ENCODE measurements around the gene NCOA3. TPM values are rescaled to one million over a fixed set of nuclear protein-coding genes. Genes with fewer than 3 reads are reported as not detected.
A peak's percentile ranks its signal among the peaks of the same experiment; 100 is the strongest.
"Not testable (repeated sequence)": the region's sequence is repeated elsewhere in the genome, so short reads cannot be mapped to it uniquely, and the experiment has no call there.

NCOA3 gene
- polyA plus RNA-seq, 5 donors: 25.8 to 41.9 (median 39.2) TPM

GRCh38 chr20:47499053-47499452 lies 2.6 kb upstream of the NCOA3 start:
- no peak for DNase-seq

GRCh38 chr20:47500082-47500481 lies 1.6 kb upstream of the NCOA3 start:
- not testable (repeated sequence) for DNase-seq

DNA sequence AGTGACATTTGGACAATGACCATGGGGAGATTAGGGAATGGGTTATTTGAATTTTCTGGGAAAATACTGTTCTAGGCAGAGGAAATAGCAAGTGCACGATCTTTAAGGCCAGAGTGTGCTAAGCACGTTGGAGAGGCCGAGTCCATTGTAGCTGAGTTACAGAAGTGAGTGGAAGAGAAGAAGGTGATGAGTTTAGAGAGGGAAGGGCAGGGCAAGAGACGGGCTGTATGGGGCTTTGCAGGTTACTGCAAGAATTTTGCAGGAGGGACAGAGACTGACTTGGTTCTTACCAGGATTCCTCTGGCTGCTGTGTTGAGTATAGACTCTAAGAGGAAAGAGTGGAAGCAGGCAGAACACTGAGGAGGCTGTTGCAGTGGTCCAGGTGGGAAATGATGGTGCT lies 1.1 kb upstream of the NCOA3 start:
- no peak for DNase-seq

DNA sequence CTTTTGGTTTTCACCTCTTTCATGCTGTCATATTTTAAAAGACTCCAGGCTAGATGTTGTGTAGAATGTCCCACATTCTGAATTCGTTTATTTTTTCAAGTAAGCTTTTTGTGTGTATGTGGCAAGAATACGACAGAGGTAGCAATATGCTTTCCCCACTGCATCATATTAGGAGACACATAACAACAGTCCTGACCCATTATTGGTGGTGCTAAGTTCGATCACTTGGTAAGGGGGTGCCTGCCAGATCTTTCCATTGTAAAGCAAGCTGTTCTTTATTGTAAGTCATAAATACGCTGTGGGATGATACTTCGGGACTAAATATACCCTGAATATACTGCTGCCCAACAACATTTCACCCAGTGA lies 588 bp upstream of the NCOA3 start:
- no peak for DNase-seq

DNA sequence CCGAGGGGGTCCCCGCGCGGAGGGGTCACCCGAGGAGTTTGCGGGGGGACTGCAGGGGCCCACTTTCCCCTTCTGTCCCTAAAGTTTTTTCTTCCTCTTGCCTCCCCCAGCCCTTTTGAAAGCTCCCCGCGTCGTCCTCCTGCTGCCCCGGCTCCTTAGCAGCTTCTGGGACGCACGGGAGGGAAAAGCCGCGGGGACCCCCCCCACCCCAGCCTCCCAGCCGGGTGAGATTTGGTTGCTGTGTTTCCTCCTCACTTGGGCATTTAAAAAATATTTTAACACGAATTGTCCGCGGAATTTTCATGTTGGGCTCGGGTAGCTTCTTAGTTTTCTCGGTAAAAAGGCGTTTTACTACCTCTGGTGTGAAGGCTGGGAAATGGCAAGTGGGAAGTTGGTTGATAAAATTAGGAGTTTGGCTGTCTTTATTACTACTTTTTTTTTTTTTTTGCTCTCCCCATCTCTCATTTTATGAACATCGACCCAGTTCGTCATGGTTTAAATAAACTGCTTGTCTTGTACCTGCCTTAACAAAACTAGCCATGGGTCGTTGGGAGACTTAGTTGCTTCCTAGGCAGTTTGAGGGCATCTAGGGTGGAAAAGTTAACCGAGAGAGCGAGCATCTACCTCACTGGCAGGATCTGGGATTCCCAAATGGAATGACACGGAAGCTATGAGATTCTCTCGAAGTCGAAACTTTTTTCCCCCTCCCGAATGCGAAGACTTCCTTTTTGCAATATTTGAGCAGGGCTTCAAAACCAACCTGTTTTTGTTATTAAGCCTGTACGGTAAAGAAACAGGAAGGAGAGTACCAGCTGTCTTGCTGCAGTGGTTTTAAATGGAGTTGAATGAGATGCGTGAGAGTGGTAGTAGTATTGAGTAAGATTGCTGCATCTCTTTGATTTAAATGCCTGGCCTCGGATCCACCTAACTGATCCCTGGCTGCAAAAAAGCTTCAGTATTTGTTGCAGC lies 868 bp downstream of the NCOA3 start:
- peak; percentile 25 to 40 for DNase-seq

GRCh38 chr20:47503685-47504084 lies 2.0 kb downstream of the NCOA3 start:
- DNase-seq: no peak

DNA sequence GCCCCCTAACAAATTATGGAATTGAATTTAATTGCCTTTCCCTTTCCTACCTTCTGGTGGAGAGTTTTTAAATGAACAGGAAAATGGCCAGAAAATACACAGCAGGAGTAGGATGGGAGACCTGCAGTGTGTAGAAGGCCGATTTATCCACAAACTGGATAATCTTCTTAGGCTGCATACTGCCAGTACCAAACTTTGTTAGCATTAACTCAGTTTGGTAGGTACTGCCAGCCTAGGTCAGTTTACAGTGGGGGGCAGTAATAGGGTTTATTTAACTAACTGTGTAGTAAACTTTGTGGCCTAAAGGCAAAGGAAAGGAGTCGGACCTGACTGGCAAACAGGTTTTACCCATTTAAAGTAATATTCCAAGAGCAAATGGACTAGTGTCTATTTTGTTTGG lies 4.6 kb downstream of the NCOA3 start:
- DNase-seq: no peak

DNA sequence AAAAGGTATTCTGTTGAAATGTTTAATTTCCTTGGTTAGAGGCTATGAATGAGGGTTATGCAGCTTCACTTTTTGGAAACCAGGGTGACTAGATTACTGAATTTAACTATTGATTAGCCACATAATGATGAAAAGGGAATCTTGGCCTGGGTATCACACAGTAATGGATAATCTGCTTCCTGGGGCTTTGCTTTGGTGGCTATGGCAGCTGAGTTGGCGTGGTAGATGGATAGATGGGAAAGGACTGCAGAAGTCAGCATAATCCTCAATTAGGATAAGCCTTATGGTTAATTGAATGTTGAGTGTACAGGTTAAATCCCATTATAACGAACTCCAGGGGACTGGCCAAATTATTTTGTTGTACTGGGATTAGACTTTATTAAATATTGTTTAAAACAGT lies 5.2 kb downstream of the NCOA3 start:
- DNase-seq: no peak

DNA sequence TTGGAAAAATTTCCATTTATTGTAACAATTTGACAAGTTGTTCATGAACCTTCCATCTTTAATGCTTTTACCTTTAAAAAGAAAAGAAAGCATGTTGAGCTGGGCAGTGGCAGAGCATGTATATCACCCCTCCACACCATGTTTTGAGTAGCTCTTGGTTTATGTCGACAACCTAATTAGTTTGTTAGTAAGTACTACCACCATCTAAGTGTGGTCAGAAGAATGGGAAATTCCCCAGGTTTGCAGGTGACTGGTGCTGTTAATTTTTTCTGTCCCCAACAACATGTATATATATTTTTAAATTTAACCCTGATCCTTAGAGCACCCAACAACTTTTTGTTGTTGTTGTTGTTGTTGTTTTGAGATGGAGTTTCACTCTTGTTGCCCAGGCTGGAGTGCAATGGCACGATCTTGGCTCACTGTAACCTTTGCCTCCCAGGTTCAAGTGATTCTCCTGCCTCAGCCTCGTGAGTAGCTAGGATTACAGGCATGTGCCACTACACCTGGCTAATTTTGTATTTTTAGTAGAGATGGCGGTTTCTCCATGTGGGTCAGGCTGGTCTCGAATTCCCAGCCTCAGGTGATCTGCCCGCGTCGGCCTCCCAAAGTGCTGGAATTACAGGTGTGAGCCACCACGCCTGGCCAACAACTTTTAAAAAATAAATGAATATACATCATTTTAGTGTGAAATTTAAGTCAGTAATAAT lies 5.7 kb downstream of the NCOA3 start:
- DNase-seq: not testable (repeated sequence)

DNA sequence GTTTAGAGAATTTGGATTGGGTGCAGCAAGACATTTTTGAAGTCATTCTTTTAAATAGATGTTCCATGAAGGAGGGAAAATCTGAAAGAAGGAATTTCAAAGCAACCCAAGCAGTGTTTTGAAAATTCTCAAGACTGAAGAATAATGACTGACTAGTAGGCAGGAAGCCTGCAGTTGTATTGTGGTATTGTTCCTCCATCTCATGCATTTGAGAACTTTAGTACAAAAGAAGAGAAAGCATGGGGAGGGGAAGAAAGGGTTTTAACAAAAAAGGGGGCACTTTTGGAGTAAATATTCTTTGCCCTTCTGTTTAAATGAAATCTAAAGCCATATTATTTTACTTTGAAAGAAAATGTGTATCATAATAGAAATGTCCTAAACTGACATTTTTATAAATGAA lies 6.6 kb downstream of the NCOA3 start:
- DNase-seq: no peak

GRCh38 chr20:47509104-47509661 lies 7.5 kb downstream of the NCOA3 start:
- DNase-seq: no peak

GRCh38 chr20:47509685-47510084 lies 8.0 kb downstream of the NCOA3 start:
- DNase-seq: no peak

DNA sequence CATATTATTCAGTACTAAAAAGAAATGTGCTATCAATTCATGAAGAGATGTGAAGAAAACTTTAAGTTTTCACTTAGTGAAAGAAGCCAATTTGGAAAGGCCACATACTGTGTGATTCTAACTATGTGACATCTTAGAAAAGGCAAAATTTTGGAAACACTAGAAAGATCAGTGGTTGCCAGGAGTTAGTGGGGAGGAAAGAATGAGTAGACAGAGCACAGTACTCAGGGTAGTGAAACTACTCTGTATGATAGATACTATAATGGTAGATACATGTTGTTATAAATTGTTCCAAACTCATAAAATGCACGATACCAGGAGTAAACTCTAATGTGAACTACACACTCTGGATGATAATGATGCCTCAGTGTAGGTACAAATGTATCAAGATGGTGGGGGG lies 14.2 kb downstream of the NCOA3 start:
- no peak for DNase-seq

GRCh38 chr20:47521059-47521808 lies 19.5 kb downstream of the NCOA3 start:
- no peak for DNase-seq

DNA sequence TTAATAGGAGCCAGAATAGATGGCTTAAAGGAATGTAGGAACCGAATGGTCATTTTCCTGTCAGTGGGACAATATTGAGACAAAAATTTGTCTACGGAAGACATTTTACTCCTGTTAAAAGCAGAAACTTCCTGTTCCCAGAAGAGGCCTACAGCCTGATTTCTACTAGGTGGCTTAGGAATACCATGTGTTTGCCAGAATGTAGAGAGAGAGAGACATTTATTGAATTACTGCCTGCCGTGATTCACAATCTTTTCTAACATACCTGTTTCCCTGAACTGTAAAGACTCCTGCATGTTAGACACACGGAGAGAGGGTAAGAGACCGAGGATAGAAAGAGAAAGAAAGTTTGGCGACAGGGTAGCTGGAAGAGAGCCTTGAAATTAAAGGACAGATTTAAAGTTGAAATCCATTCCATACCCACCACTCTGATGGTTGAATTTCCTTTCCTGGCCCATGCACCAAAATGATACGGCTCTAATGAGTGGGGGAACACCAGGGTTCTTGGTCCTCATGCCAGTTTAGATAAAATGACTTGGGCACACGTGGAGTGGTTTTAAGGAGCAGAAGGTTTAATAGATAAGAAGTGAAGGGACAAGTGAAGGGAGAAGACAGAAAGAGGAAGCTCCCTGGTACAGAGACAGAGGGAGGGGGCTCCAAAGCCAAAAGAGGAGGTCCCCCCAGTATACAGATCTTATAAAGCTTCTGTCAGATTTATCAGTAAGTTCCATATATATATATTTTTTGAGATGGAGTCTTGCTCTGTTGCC lies 22.5 kb downstream of the NCOA3 start:
- no peak for DNase-seq

GRCh38 chr20:47527004-47527800 lies 25.5 kb downstream of the NCOA3 start:
- DNase-seq: no peak

GRCh38 chr20:47529840-47530239 lies 28.2 kb downstream of the NCOA3 start:
- no peak for DNase-seq

DNA sequence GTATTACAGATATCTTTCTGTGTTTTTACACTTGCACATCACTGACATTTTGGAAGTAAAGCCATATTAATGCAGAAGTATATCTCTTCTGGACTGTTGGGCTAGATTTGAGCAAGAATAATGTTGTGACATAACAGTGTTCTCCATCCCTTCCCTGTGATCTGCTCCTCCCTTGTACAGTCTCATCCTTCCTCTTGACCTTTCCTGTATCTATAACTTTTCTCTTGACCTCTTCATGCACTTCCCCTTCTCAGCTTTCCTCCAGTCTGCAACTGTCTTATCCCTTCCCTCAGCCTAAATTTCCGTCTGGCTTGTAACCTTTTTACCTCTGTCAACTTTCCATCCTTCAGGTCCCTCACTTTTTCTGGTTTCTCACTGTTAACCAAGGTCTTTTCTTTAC lies 29.8 kb downstream of the NCOA3 start:
- DNase-seq: no peak

- DNase-seq: no peak
These were observed 30.3 kb downstream of the NCOA3 start for GRCh38 chr20:47532002-47532401.

DNA sequence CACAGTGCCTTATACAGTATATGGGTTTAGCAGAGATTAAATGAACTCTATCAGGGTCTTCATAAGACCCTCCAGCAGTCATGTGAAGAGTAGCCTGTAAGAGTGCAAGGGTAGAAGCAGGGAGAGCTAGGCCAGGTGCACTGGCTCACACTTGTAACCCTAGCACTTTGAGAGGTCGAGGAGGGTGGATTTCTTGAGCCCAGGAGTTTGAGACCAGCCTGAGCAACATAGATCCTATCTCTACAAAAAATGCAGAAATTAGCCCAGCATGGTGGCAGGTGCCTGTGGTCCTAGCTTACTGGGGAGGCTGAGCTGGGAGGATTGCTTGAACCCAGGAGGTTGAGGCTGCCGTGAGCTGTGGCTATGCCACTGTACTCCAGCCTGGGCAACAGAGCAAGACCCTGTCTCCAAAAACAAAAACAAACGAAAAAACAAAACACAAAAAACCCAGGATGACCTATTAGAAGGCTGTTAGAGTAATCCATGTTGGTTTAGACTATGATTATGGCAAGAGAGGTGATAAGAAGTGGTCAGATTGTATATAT lies 31.9 kb downstream of the NCOA3 start:
- no peak for DNase-seq

All from right lung (tissue), 5 donors.